Measurements from ENCODE around the gene ACSM5. TPM values are rescaled to one million over a fixed set of nuclear protein-coding genes. Genes with fewer than 3 reads are reported as not detected.

ACSM5 gene
- total and polyA plus RNA-seq, 2 experiments from 2014 or later: not detected

GRCh38 chr16:20369452-20370054 is 39.8 kb upstream of the ACSM5 start:
- Histone ChIP-seq H3K27ac (ENCODE audit: low read depth) (no peak overlapping the region), H3K4me1 (ENCODE audit: insufficient read depth) (no peaks in the 10 kb centered on the region), H3K4me3 (no peak overlapping the region), H3K27me3 (ENCODE audit: insufficient read depth) (no peaks in the 10 kb centered on the region), H3K36me3 (ENCODE audit: insufficient read depth) (no peaks in the 10 kb centered on the region), H3K79me2 (replicated peaks; ENCODE audit: insufficient read depth) (no peaks in the 10 kb centered on the region), H3K4me2 (no peak overlapping the region), H2AFZ (0 out of 2 replicates have a peak overlapping the region, but pooled peaks have one; percentile 16), H4K20me1 (replicated peaks; ENCODE audit: insufficient read depth) (no peaks in the 10 kb centered on the region), H3K9me2 (ENCODE audit: insufficient read depth) (no peaks in the 10 kb centered on the region), H3F3A (replicated peaks; ENCODE audit: low read depth) (no peaks in the 10 kb centered on the region)
- ATAC-seq (no peak), DNase-seq (ENCODE audit: low spot score) (no peak)
- no peaks in the 10 kb centered on the region for H3K27me3 Mint-ChIP-seq (ENCODE audit: insufficient read depth, low read depth, poor library complexity)
- no peak for TF ChIP-seq CTCF (conservative IDR thresholded peaks at IDR 0.05; ENCODE audit: low read depth in 2 of 2)
- TF ChIP-seq, protein P1, sequence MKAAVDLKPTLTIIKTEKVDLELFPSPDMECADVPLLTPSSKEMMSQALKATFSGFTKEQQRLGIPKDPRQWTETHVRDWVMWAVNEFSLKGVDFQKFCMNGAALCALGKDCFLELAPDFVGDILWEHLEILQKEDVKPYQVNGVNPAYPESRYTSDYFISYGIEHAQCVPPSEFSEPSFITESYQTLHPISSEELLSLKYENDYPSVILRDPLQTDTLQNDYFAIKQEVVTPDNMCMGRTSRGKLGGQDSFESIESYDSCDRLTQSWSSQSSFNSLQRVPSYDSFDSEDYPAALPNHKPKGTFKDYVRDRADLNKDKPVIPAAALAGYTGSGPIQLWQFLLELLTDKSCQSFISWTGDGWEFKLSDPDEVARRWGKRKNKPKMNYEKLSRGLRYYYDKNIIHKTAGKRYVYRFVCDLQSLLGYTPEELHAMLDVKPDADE (IDR thresholded peaks at IDR 0.05): no peak
- no peak for TF ChIP-seq EZH2phosphoT487 (IDR thresholded peaks at IDR 0.05; ENCODE audit: unreplicated experiment)
- TF ChIP-seq REST (IDR thresholded peaks at IDR 0.05; ENCODE audit: unreplicated experiment): no peak
- TF ChIP-seq NANOG (IDR thresholded peaks at IDR 0.05; ENCODE audit: borderline replicate concordance): no peak
- no peak for TF ChIP-seq CREB1 (CRISPR knock-in tag; IDR thresholded peaks at IDR 0.05; ENCODE audit: low read depth)
- no peak for TF ChIP-seq STAT1 (IDR thresholded peaks at IDR 0.05; ENCODE audit: unreplicated experiment)
- TF ChIP-seq JUNB (IDR thresholded peaks at IDR 0.05; ENCODE audit: unreplicated experiment): no peak
- no peak for TF ChIP-seq ZNF114 (CRISPR knock-in tag; IDR thresholded peaks at IDR 0.05)
- TF ChIP-seq, protein P2, sequence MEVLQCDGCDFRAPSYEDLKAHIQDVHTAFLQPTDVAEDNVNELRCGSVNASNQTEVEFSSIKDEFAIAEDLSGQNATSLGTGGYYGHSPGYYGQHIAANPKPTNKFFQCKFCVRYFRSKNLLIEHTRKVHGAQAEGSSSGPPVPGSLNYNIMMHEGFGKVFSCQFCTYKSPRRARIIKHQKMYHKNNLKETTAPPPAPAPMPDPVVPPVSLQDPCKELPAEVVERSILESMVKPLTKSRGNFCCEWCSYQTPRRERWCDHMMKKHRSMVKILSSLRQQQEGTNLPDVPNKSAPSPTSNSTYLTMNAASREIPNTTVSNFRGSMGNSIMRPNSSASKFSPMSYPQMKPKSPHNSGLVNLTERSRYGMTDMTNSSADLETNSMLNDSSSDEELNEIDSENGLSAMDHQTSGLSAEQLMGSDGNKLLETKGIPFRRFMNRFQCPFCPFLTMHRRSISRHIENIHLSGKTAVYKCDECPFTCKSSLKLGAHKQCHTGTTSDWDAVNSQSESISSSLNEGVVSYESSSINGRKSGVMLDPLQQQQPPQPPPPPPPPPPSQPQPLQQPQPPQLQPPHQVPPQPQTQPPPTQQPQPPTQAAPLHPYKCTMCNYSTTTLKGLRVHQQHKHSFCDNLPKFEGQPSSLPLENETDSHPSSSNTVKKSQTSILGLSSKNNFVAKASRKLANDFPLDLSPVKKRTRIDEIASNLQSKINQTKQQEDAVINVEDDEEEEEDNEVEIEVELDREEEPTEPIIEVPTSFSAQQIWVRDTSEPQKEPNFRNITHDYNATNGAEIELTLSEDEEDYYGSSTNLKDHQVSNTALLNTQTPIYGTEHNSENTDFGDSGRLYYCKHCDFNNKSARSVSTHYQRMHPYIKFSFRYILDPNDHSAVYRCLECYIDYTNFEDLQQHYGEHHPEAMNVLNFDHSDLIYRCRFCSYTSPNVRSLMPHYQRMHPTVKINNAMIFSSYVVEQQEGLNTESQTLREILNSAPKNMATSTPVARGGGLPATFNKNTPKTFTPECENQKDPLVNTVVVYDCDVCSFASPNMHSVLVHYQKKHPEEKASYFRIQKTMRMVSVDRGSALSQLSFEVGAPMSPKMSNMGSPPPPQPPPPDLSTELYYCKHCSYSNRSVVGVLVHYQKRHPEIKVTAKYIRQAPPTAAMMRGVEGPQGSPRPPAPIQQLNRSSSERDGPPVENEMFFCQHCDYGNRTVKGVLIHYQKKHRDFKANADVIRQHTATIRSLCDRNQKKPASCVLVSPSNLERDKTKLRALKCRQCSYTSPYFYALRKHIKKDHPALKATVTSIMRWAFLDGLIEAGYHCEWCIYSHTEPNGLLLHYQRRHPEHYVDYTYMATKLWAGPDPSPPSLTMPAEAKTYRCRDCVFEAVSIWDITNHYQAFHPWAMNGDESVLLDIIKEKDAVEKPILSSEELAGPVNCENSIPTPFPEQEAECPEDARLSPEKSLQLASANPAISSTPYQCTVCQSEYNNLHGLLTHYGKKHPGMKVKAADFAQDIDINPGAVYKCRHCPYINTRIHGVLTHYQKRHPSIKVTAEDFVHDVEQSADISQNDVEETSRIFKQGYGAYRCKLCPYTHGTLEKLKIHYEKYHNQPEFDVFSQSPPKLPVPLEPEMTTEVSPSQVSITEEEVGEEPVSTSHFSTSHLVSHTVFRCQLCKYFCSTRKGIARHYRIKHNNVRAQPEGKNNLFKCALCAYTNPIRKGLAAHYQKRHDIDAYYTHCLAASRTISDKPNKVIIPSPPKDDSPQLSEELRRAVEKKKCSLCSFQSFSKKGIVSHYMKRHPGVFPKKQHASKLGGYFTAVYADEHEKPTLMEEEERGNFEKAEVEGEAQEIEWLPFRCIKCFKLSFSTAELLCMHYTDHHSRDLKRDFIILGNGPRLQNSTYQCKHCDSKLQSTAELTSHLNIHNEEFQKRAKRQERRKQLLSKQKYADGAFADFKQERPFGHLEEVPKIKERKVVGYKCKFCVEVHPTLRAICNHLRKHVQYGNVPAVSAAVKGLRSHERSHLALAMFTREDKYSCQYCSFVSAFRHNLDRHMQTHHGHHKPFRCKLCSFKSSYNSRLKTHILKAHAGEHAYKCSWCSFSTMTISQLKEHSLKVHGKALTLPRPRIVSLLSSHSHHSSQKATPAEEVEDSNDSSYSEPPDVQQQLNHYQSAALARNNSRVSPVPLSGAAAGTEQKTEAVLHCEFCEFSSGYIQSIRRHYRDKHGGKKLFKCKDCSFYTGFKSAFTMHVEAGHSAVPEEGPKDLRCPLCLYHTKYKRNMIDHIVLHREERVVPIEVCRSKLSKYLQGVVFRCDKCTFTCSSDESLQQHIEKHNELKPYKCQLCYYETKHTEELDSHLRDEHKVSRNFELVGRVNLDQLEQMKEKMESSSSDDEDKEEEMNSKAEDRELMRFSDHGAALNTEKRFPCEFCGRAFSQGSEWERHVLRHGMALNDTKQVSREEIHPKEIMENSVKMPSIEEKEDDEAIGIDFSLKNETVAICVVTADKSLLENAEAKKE (CRISPR knock-in tag; IDR thresholded peaks at IDR 0.05): no peak
- no peak for TF ChIP-seq ZNF331 (CRISPR knock-in tag; IDR thresholded peaks at IDR 0.05; ENCODE audit: low read depth)
- TF ChIP-seq POLR2AphosphoS5 (IDR thresholded peaks at IDR 0.05; ENCODE audit: low read depth): no peak
- TF ChIP-seq EZH2 (IDR thresholded peaks at IDR 0.05; ENCODE audit: low read depth, unreplicated experiment): no peak
- no peak overlapping the region for H3K4me3 Mint-ChIP-seq
- H3K4me1 Mint-ChIP-seq: no peaks in the 10 kb centered on the region
- no peaks in the 10 kb centered on the region for H3K36me3 Mint-ChIP-seq (ENCODE audit: low read depth)
- no peaks in the 10 kb centered on the region; the same call in 2 of the 3 replicates for H3K9me3 Mint-ChIP-seq
- H3K27ac Mint-ChIP-seq: no peak overlapping the region

Data from GM23338 (cell line).